GM12892 (cell line): ENCODE data around the gene IL1RAPL1.

Experiments
- POLR2A ChIP-seq: IDR thresholded peaks from 2 replicates; pipeline ENCODE4 v1.6.1; 2011; ENCODE audit warnings: low read depth, low read length, control low read depth
- POLR2AphosphoS5 ChIP-seq: IDR thresholded peaks from 2 replicates; pipeline ENCODE4 v1.6.1; 2011; ENCODE audit warnings: low read depth, low read length, control low read depth
- TAF1 ChIP-seq: IDR thresholded peaks from 2 replicates; pipeline ENCODE4 v1.6.1; 2011; ENCODE audit warnings: low read depth, mild to moderate bottlenecking, control low read depth, low read length, borderline replicate concordance

DNA sequence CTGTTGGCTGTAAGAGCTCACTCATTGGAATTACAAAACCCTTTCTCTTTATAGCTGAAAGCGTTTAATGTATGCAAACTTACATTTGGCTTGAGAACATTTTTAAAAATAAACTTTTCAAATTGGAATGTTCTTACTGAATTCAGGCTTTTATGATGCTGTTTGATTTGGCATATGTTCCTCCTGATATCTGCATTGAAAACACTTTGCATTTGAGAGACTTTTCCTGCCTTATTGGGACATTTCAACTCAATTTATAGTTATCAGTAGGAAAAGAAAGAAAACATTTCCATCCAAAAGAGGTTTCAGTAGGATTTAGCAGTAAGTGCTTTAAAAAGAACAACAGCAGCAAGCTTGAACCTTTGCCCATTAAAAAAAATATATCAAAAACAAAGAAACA lies 520.0 kb downstream of the IL1RAPL1 start:
- TF ChIP-seq POLR2AphosphoS5 (no peak), POLR2A (no peak), TAF1 (no peak)
